Heart right ventricle (tissue), 16 donors: Measurements from ENCODE around the gene CELSR1. TPM values are rescaled to one million over a fixed set of nuclear protein-coding genes. Genes with fewer than 3 reads are reported as not detected.
A peak's percentile ranks its signal among the peaks of the same experiment; 100 is the strongest.

Source experiments
- ATAC-seq, 8 donors: fragments of 200-7000 bp; cut with Tn5 transposase; one replicate each; pipeline ENCODE4 v1.9.1; 2020; ENCODE audit warnings: mild to moderate bottlenecking in 8 of 8, moderate library complexity in 8 of 8, moderate number of reproducible peaks in 1 of 8
- DNase-seq, 2 donors: peaks; one replicate each; pipeline ENCODE4 v3.0.0-alpha.2; 2020
- H3K27ac ChIP-seq, 10 donors: fragments of 200-600 bp; sonication (generic) in 2 of 10; one replicate each; pipeline versions ENCODE4 v1.5.0 to v1.8.0; 2020 to 2022; ENCODE audit warnings: mild to moderate bottlenecking in 3 of 10
- H3K27me3 ChIP-seq, 7 donors: fragments of 200-600 bp; one replicate each; pipeline ENCODE4 v1.8.0; 2021 to 2022; ENCODE audit warnings: mild to moderate bottlenecking in 2 of 7
- H3K36me3 ChIP-seq, 9 donors: fragments of 200-600 bp; sonication (generic) in 1 of 9; one replicate each; pipeline versions ENCODE4 v1.5.0 to v1.8.0; 2020 to 2022; ENCODE audit warnings: mild to moderate bottlenecking in 2 of 9
- H3K4me1 ChIP-seq, 9 donors: fragments of 200-600 bp; sonication (generic) in 1 of 9; one replicate each; pipeline versions ENCODE4 v1.5.0 to v1.8.0; 2020 to 2022; ENCODE audit warnings: mild to moderate bottlenecking in 4 of 9
- H3K4me3 ChIP-seq, 10 donors: fragments of 200-600 bp; sonication (generic) in 2 of 10; one replicate each; pipeline versions ENCODE4 v1.5.0 to v1.8.0; 2020 to 2022; ENCODE audit warnings: mild to moderate bottlenecking in 7 of 10, moderate library complexity in 2 of 10
- H3K9me3 ChIP-seq, 11 donors: fragments of 200-600 bp in 10 of 11; sonication (generic) in 2 of 11; one replicate each; pipeline versions ENCODE4 v1.5.0 to v1.8.0; 2013 to 2022; ENCODE audit warnings: mild to moderate bottlenecking in 2 of 11, control low read depth in 1 of 11, moderate library complexity in 1 of 11
- CTCF ChIP-seq, 9 donors: fragments of 200-600 bp; sonication (generic) in 2 of 9; IDR thresholded peaks; one replicate each; pipeline versions ENCODE4 v1.5.0 to v1.8.0; 2021 to 2022; ENCODE audit warnings: antibody characterized with exemption in 9 of 9, mild to moderate bottlenecking in 5 of 9, moderate library complexity in 1 of 9
- WGBS, 2 donors: extraction: QIAGEN DNeasy Blood & Tissue Kit; methylation state at CpG; one replicate each; pipeline ENCODE4 v1.1.7; 2013; ENCODE audit warnings: inconsistent platforms in 1 of 2; 5-methylcytosine and 5-hydroxymethylcytosine counted together
- intact Hi-C, 10 donors: fragments of 100-400 bp; cut with DNase I; formaldehyde crosslinking; loops; one replicate each; pipeline versions ENCODE4 v1.11.1 to v1.14.2; 2022
- polyA plus RNA-seq, 2 donors: library from polyadenylated mRNA; stranded (reverse); fragments of 200-250 nt; gene quantifications; one replicate each; pipeline ENCODE4 v1.2.3, GENCODE V29; 2013
- total RNA-seq, 10 donors: library from RNA; stranded (reverse); fragmentation: NEBNext Ultra II Directional in 3 of 10; extraction: Animal tissue kit (Norgen Biotek cat#: 25700) in 3 of 10; gene quantifications; one replicate each; pipeline versions ENCODE4 v1.2.1 to v1.2.4, GENCODE V29; 2021 to 2023
- donor health status: Arrhythmogenic right ventricular cardiomyopathy.
- donor health status: ischemic (EF 13 %, LVEDD 7.1; RV severe dilation, severe dysfunction).
- donor health status: healthy with polysubstance abuse.
- donor health status: DM: no; HTN: yes; CAD: no.
- donor health status: DM: no; HTN: no; CAD: no.
- donor health status: ischemic (EF 25% LVEDD 6.9; RV normal size, moderate dysfunction).
- donor health status: ischemic (EF 25% LVEDD 5.7; RV mildly dilated, moderate dysfunction).
- donor health status: healthy.
- donor health status: DM: yes; HTN: yes; CAD: no.
- donor health status: Ischemic cardiomyopathy.
- donor health status: ischemic (EF 35%, LVEDD 5.7; RV mildly dilated, moderate dysfunction).
- donor health status: nonischemic (EF 11% LVEDD 7.7; RV severe dilation, severe dysfunction).
- donor health status: DM: yes; HTN: yes; CAD: no.
- donor health status: PGD.
- donor health status: ischemic (EF 29% LVEDD 5.4; RV normal size, mild dysfunction).
- donor health status: nonischemic (EF 23%, LVEDD 6.1; RV moderate dilation, normal function).

CELSR1 gene
- total and polyA plus RNA-seq, 12 donors: 4.0 to 16.7 (median 11.4) TPM

DNA sequence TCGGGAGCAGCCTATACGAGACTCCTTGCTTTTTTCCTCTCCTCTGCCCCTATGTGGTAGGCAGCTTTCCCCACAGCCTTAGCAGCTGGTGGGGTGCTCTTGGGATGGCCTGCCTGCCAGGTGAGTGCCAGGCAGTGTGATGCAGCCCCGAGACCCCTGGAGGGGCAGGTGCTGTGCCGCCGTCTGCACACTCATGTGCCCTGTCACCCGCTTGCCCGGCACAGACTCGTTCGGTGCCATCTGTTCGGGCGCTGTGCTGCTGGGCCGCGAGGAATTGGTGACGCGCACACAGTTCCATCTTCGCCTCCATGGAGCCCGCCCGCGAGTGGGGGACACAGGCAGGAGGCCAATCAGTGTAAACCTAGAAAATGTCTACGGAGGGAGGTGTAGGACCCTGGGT is 186.8 kb downstream of the CELSR1 start:
- intact Hi-C loops: loop anchor here in 2 of 10 donors (10.0 kb wide), 2 partner anchors 334 to 384 kb away; partner anchors contain the start of gene CERK (in 1 of the 2)
- 91 to 94% methylated on average over 20 of the region's 20 CpGs for WGBS, 2 donors
- ATAC-seq: no peak
- H3K4me1 ChIP-seq: peaks cover 3 to 82% (median 44%) of the 10 kb centered on the region in 9 donors
- peak overlapping the region in 4 of 10 donors; percentile 15 to 91 (median 52) for H3K27ac ChIP-seq
- no peak for DNase-seq
- H3K27me3 ChIP-seq: no peaks in the 10 kb centered on the region
- H3K9me3 ChIP-seq: no peaks in the 10 kb centered on the region
- TF ChIP-seq CTCF (IDR thresholded peaks at IDR 0.05): no peak
- H3K4me3 ChIP-seq: no peak overlapping the region
- H3K36me3 ChIP-seq: peaks cover 0 to 100% (median 57%) of the 10 kb centered on the region in 9 donors

DNA sequence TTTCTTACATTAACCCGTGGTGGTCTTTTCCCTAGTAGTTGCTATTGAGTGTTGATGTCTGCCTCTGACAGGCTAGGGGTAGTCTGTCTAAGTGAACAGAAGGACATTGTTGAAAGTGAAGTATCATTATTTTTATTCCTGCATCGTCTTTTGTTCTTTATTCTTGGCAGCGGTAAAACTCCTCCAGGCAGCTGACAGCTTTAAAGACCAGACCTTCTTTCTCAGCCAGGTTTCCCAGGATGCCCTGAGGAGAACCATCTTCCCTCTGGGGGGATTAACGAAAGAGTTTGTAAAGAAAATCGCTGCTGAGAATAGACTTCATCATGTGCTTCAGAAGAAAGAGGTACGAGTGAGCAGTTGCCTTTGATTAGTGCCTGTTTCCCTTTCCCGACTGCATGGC is 187.3 kb downstream of the CELSR1 start:
- peaks cover 3 to 77% (median 44%) of the 10 kb centered on the region in 9 donors for H3K4me1 ChIP-seq

GRCh38 chr22:46349681-46350080 is 187.7 kb downstream of the CELSR1 start:
- peaks cover 3 to 73% (median 43%) of the 10 kb centered on the region in 9 donors for H3K4me1 ChIP-seq
- ATAC-seq: no peak
- no peak overlapping the region for H3K4me3 ChIP-seq
- intact Hi-C loops: loop anchor here in 3 of 10 donors (5.0 to 10.0 kb wide), 3 partner anchors 198 to 385 kb away; partner anchors contain the start of gene CERK (in 1 of the 3)
- no peak for DNase-seq
- H3K36me3 ChIP-seq: peaks cover 0 to 100% (median 62%) of the 10 kb centered on the region in 9 donors
- H3K27ac ChIP-seq: peak overlapping the region in 7 of 10 donors; percentile 50 to 94 (median 84)
- H3K27me3 ChIP-seq: no peaks in the 10 kb centered on the region
- 59 to 63% methylated on average over 6 of the region's 6 CpGs for WGBS, 2 donors
- no peaks in the 10 kb centered on the region for H3K9me3 ChIP-seq
- TF ChIP-seq CTCF (IDR thresholded peaks at IDR 0.05): no peak

More for the DNA sequence above, 187.3 kb downstream of the CELSR1 start:
- Histone ChIP-seq H3K36me3 (peaks cover 0 to 100% (median 57%) of the 10 kb centered on the region in 9 donors), H3K27ac (peak overlapping the region in 6 of 10 donors; percentile 15 to 91 (median 52)), H3K9me3 (no peaks in the 10 kb centered on the region), H3K4me3 (no peak overlapping the region), H3K27me3 (no peaks in the 10 kb centered on the region)
- DNase-seq (no peak), ATAC-seq (no peak)
- intact Hi-C loops: loop anchor here in 2 of 10 donors (10.0 kb wide), 2 partner anchors 335 to 385 kb away; partner anchors contain the start of gene CERK (in 1 of the 2)
- 44 to 63% methylated on average over 7 of the region's 7 CpGs for WGBS, 2 donors
- TF ChIP-seq CTCF (IDR thresholded peaks at IDR 0.05): no peak

DNA sequence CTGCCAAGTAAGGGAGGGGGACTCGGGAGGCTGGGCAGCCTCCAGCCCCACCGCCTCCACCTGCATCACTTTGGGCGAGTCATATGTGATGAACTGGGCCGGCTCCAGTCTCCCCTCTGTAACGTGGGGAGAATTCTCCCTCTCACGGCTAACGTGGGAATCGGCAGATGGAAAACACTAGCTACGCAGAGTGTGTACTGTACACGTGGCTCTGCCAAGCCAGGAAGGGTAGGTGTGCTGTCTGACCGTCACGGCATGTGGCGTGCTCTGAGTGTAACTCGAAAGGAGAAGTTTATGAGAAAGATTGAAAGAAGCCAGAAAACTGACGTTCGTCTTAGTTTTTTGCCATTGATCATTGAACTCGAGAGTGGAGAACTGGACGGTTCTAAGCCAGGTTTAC is 188.2 kb downstream of the CELSR1 start:
- H3K27me3 ChIP-seq: no peaks in the 10 kb centered on the region
- peak in 1 of 9 donors; percentile 8 for TF ChIP-seq CTCF (IDR thresholded peaks at IDR 0.05)
- 76 to 78% methylated on average over 18 of the region's 18 CpGs for WGBS, 2 donors
- no peaks in the 10 kb centered on the region for H3K9me3 ChIP-seq
- H3K36me3 ChIP-seq: peaks cover 0 to 100% (median 65%) of the 10 kb centered on the region in 9 donors
- no peak overlapping the region for H3K4me3 ChIP-seq
- peak overlapping the region in 8 of 10 donors; percentile 50 to 94 (median 86) for H3K27ac ChIP-seq
- ATAC-seq (peak in 1 of 8 donors; percentile 15), DNase-seq (no peak)
- H3K4me1 ChIP-seq: peaks cover 2 to 68% (median 39%) of the 10 kb centered on the region in 9 donors
- intact Hi-C loops: loop anchor here in 1 of 10 donors (5.0 kb wide), 1 partner anchor 198 kb away; no protein-coding TSS in a partner anchor
